DMS153 (cell line): ENCODE measurements around the gene BTBD2.

Source experiments
- DNase-seq: peaks from one replicate; lab custom pipeline; 2025; lab: John Stamatoyannopoulos, UW

Gene BTBD2

GRCh38 chr19:1959928-1960589 is 55.5 kb downstream of the BTBD2 start:
- DNase-seq: no peak

DNA sequence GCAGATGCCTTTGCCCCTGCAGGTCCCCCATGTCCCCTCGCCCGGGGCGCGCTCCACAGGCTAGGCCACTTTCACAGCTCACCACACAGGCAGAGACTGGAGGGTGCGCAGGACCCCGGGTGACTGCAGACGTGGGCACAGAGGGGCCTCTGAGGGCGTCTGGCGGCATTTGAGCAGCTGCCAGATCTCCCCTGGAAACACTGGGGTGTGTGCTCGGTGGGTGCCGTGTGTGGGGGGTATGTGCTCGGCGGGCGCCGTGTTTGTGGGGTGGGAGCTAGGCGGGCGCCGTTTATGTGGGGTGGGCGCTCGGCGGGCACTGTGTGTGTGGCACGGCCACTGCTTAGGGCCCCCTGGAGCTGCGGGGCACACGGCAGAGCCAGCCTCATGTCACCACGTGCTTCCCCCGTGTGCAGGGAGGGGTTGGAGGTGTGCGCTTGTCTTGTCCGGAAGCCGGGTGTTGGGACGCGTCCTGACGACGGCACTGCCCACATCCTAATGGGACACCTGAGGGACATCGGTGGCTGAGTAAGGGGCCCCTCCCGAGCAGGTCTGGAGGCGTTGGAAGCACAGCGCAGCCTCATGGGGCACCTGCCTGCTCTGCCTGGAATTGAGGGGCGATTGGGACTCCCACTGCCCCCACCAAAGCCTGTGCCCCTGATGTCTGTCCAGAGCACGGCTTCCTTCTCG is 57.8 kb downstream of the BTBD2 start:
- no peak for DNase-seq

DNA sequence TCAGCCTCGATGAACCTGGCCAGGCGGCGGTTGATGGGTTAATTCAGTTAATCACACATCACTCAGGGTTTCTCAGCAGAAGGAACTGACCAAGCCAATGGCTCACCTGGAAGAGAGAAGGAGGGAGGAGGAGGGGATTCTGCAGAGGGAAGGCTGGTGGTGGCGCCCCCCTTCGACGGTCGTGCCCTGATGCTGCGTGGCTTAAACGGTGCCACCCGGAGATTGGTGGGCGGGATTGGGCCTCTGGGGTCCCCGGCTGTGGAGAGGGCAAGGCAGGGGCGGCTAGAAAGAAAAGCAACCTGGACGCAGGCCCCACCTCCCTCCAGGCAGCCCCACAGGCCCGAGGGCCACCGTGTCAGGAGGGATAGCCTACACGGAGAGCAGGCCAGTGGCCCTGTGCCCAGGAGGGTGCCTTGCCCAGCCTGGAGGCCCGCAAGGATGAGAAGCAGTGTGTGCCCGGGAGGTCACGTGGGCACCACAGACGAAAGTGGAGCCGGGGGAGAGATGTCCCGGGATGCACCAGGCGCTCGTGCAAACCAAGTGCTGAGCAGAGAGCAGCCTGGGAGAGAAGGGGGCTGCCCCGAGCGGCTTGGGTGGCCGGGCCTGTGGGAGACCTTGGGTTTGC is 58.5 kb downstream of the BTBD2 start:
- no peak for DNase-seq

DNA sequence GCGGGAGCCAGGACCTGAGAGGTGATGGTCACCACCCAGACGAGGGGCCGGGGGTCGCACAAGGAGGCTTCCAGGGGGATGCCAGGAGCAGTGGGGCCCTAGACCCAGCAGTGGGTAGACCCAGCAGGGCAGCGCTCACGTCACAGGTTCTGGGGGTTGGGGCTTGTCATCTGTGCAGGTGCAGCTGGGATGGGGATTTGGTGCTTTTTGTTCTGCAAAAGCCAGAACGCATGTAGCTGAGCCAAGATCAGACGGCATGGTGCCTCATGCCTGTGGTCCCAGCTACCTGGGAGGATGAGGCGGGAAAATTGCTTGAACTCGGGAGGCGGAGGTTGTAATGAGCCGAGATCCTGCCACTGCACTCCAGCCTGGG is 59.4 kb downstream of the BTBD2 start:
- no peak for DNase-seq

GRCh38 chr19:1955171-1956121 is 60.1 kb downstream of the BTBD2 start:
- DNase-seq: no peak

DNA sequence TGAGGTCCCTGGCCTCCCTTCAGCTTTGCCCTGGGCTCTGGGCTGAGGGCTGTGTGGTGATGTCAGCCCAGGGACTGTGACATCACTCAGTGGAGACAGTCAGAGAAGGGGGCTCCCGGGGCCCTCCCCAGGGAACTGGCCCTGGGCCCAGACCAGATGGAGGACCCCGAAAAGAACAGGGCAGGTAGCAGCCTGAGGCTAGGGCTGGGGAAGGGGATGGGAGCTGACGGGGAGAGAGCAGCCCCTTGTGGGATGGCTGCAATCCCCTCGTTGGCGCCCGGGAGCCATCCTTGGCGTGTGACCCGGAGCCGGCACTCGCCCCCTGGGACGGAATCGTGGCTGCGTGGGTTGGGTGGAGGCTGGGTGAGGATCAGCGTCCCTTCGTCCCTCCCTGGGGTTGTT is 61.0 kb downstream of the BTBD2 start:
- no peak for DNase-seq

GRCh38 chr19:1953441-1954094 is 61.9 kb downstream of the BTBD2 start:
- no peak for DNase-seq

DNA sequence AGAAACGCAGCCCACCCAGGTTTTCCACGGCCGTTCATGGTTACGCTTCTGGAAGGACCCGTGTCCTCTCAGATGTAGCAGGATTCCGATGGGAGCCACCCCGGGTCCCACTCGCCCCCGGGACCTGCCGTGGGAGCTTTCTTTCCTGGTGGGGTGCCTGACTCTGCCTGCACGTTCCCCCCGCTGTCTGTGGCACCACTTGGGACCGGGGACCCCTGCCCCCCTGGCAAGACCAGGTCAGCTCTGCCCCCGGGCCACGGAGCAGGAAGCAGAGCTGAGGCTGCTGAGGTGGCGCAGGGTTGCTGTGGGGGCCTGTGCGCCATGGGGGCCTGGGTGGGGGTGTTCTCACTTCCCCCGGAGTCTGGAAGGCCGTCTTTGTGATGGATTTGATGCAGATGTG is 62.5 kb downstream of the BTBD2 start:
- no peak for DNase-seq

GRCh38 chr19:1952635-1953034 is 62.9 kb downstream of the BTBD2 start:
- DNase-seq: no peak

DNA sequence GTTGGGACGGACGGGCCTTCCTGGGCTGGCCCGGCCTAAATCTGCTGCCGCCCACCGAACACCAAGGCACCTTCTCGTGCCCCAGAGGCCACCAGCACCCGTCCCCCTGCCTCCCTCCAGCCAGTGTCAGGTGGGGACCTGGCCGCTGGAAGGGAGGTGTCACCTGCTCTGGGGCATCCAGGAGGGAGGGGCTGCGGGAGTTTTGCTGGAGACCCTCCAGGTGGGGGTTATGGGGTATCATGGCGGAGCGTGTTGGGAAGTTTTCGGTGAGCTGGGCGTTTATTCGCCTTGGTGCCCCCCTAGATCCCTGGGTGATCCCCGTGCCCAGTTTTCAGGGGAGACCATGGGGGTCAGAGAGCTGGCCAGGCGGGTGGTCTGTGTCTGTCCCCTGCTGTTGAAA is 64.9 kb downstream of the BTBD2 start:
- no peak for DNase-seq

DNA sequence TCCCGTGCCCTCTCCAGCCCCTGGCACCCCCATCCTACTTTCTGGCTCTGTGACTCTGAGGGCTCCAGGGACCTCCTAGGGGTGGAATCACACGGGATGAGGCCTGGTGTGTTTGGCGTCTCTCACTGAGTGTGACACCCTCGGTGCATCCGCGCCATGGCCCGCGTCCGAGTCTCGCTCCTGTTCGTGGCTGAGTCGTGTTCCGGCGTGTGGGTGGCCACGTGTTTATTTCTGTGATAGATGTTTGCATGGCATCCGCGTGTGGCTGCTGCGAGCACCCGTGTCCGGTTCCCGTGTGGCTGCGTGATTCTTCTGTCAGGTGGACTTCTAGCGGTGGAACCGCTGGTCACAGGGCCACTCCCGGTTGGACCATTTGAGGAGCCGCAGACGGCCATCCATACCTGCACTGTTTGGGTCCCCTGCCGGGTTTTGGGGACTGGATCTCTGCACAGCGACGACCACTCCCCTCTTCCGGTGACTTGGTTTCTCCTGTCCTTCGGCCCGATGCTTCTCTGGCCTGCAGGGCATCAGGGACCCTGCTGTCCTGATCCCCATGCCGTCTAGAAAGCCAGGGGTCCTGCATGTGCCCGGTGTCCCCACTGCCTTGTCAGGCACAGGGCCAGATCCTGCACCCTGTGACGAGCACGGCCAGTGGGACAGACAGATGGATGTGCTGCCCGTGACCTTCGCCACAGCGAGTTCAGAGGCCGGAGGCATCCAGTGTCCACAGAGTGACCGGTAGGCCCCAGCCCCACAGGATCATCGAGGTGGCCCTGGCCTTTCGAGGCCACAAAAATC is 66.0 kb downstream of the BTBD2 start:
- no peak for DNase-seq

DNA sequence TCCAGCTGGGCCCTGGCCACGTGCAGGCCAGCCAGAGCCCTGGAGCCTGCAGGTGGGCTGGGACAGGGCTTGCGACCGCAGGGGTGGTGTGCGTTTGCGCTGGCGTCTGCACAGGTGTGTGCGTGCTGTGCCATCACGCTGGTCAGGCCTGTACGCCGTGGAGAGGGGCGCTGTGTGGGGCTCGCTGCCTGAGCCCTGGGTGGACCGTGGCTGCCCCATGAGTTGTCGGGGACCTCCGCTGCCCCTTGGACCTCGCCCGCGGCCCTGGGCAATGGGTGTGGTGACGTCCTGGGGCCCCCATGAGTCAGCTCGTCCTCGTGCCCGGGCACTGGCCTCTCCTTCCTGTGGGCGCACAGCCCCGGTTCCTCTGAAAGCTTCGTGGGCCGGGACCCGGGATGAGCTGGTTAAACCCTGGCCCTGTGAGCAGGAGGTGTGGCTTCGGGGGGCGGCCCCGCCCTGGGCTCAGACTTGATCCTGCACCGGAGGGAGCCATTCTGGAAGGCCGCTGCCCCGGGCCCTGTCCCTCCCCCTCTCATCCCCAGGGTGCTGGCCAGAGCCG is 67.8 kb downstream of the BTBD2 start:
- DNase-seq: no peak

- no peak for DNase-seq
Observed at GRCh38 chr19:1945899-1946298, 69.6 kb downstream of the BTBD2 start.

DNA sequence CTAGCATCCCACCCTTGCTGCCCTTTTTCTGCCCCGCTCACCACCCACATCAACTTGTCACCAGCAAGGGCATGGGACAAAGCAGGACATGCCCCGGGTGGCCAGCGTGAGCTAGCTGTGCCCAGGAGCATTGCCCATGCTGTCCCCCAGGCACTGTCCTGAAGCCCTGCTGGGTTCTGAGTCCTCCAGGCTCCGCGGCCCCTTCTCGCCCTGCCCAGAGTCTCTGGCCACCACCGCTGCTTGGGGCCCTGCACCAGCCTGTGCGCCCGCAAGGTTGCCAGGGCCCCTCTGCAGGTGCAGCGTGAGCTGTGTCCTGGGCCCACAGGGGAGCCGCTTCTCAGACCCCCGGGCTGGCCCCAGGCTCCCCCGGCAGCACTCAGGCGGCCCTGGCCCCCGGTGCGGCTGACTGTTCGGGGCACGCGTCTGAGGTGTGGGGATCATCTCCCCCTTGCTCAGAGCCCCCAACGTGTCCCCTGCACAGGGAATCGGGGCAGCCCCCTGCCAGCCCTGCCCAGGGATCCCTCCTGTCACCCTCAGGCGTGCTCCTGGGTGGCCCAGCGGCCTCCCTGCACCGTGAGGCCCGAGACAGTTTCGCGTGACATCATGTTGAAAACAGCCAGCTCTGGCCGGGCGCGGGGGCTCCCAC is 70.5 kb downstream of the BTBD2 start:
- no peak for DNase-seq

GRCh38 chr19:1944088-1944915 is 71.2 kb downstream of the BTBD2 start:
- no peak for DNase-seq

- DNase-seq: no peak
Observed at GRCh38 chr19:1943661-1944087, 71.8 kb downstream of the BTBD2 start.

- DNase-seq: no peak
Observed at GRCh38 chr19:1942934-1943555, 72.5 kb downstream of the BTBD2 start.

DNA sequence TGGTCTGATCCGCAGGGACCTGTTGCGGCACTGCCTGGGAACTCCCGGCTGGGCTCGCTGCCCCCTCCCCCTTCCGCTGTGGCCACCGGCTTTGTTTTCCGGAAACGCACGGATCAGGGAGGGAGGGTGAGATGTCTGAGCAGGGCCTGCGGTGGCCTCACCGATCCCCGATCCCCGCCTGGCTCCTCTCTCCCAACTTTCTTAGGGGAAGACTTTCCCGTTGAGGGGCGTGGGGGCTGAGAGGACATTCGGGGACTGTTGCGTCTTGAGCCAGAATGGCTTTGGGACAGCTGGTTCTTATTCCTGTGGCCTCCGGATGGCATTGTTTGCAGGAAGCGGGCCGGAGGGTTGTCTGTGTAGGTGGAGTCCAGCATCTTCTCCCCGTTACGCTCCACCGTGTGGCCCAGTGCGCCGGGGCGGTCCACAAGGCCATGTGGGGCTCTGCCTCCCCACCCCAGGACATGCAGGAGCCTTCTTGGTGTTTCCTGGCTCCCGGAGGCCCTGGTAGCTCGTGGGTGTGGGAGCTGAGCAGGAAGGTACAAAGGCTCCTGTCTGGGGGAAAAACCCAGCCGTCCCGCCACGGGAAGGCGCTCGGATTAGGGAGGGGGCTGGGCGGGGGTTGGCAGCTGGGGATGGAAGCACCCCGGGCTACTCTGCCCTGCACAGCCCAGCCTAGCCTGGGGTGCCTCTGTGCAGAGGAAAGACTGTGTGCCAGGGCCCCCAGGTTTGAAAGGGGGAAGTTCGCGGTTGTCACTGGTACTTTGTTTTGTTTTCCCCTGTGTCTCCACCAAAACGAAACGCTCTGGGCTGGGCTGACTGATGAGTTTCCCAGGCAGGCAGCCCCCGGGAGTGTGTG is 73.2 kb downstream of the BTBD2 start:
- no peak for DNase-seq
